MM.1S (cell line): ENCODE results near the gene SERPINA3.

Experiments used
- CTCF ChIP-seq: fragments of 300-600 bp; sonication (generic); IDR thresholded peaks from 2 replicates; pipeline ENCODE4 v1.5.1; 2016; ENCODE audit warnings: antibody characterized with exemption, low read length, mixed read lengths
- EZH2 ChIP-seq: fragments of 300-600 bp; sonication (generic); optimal IDR thresholded peaks from 2 replicates; pipeline ENCODE3; 2017; ENCODE audit warnings: low read depth, mild to moderate bottlenecking, antibody characterized with exemption, low read length, mixed read lengths
- EZH2phosphoT487 ChIP-seq: fragments of 300-600 bp; sonication (generic); IDR thresholded peaks from 2 replicates; pipeline ENCODE4 v1.6.1; 2018; ENCODE audit warnings: antibody characterized with exemption, low read length

DNA sequence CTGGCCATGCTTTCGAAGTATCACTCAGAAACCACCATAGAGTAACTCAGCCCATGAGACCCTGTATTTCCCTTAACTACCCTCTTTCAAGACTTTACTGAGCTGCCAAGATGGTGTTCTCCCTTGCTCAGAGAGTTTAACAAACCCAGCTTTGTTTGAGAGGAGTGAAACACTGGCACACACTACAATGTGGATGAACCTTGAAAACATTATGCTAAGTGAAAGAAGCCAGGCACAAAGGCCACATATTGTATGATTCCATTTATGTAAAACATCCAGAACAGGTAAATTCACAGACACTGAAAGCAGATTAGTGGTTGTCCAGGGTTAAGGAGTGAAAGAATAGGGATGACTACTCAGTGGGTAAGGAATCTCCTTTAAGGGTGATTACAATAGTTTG lies 18.9 kb downstream of the SERPINA3 start:
- TF ChIP-seq CTCF, result no peak
- no peak for TF ChIP-seq EZH2
- TF ChIP-seq EZH2phosphoT487, result no peak
